Heart right ventricle (tissue), 16 donors: ENCODE data around the gene ANGPTL3. TPM values are rescaled to one million over a fixed set of nuclear protein-coding genes. Genes with fewer than 3 reads are reported as not detected.
"Not testable (repeated sequence)": the region's sequence is repeated elsewhere in the genome, so short reads cannot be mapped to it uniquely, and the experiment has no call there.

Experiments used
- ATAC-seq, 8 donors: fragments of 200-7000 bp; cut with Tn5 transposase; one replicate each; pipeline ENCODE4 v1.9.1; 2020; ENCODE audit warnings: mild to moderate bottlenecking in 8 of 8, moderate library complexity in 8 of 8, moderate number of reproducible peaks in 1 of 8
- DNase-seq, 2 donors: peaks; one replicate each; pipeline ENCODE4 v3.0.0-alpha.2; 2020
- H3K27ac ChIP-seq, 10 donors: fragments of 200-600 bp; sonication (generic) in 2 of 10; one replicate each; pipeline versions ENCODE4 v1.5.0 to v1.8.0; 2020 to 2022; ENCODE audit warnings: mild to moderate bottlenecking in 3 of 10
- H3K27me3 ChIP-seq, 7 donors: fragments of 200-600 bp; one replicate each; pipeline ENCODE4 v1.8.0; 2021 to 2022; ENCODE audit warnings: mild to moderate bottlenecking in 2 of 7
- H3K36me3 ChIP-seq, 9 donors: fragments of 200-600 bp; sonication (generic) in 1 of 9; one replicate each; pipeline versions ENCODE4 v1.5.0 to v1.8.0; 2020 to 2022; ENCODE audit warnings: mild to moderate bottlenecking in 2 of 9
- H3K4me1 ChIP-seq, 9 donors: fragments of 200-600 bp; sonication (generic) in 1 of 9; one replicate each; pipeline versions ENCODE4 v1.5.0 to v1.8.0; 2020 to 2022; ENCODE audit warnings: mild to moderate bottlenecking in 4 of 9
- H3K4me3 ChIP-seq, 10 donors: fragments of 200-600 bp; sonication (generic) in 2 of 10; one replicate each; pipeline versions ENCODE4 v1.5.0 to v1.8.0; 2020 to 2022; ENCODE audit warnings: mild to moderate bottlenecking in 7 of 10, moderate library complexity in 2 of 10
- H3K9me3 ChIP-seq, 11 donors: fragments of 200-600 bp in 10 of 11; sonication (generic) in 2 of 11; one replicate each; pipeline versions ENCODE4 v1.5.0 to v1.8.0; 2013 to 2022; ENCODE audit warnings: mild to moderate bottlenecking in 2 of 11, control low read depth in 1 of 11, moderate library complexity in 1 of 11
- WGBS, 2 donors: extraction: QIAGEN DNeasy Blood & Tissue Kit; methylation state at CpG; one replicate each; pipeline ENCODE4 v1.1.7; 2013; ENCODE audit warnings: inconsistent platforms in 1 of 2; 5-methylcytosine and 5-hydroxymethylcytosine counted together
- intact Hi-C, 10 donors: fragments of 100-400 bp; cut with DNase I; formaldehyde crosslinking; loops; one replicate each; pipeline versions ENCODE4 v1.11.1 to v1.14.2; 2022
- polyA plus RNA-seq, 2 donors: library from polyadenylated mRNA; stranded (reverse); fragments of 200-250 nt; gene quantifications; one replicate each; pipeline ENCODE4 v1.2.3, GENCODE V29; 2013
- total RNA-seq, 10 donors: library from RNA; stranded (reverse); fragmentation: NEBNext Ultra II Directional in 3 of 10; extraction: Animal tissue kit (Norgen Biotek cat#: 25700) in 3 of 10; gene quantifications; one replicate each; pipeline versions ENCODE4 v1.2.1 to v1.2.4, GENCODE V29; 2021 to 2023
- TF ChIP-seq, protein P1 (sequence below), 9 donors: fragments of 200-600 bp; sonication (generic) in 2 of 9; IDR thresholded peaks; one replicate each; pipeline versions ENCODE4 v1.5.0 to v1.8.0; 2021 to 2022; ENCODE audit warnings: antibody characterized with exemption in 9 of 9, mild to moderate bottlenecking in 5 of 9, moderate library complexity in 1 of 9
- donor health status: Arrhythmogenic right ventricular cardiomyopathy.
- donor health status: ischemic (EF 13 %, LVEDD 7.1; RV severe dilation, severe dysfunction).
- donor health status: healthy with polysubstance abuse.
- donor health status: DM: no; HTN: yes; CAD: no.
- donor health status: DM: no; HTN: no; CAD: no.
- donor health status: ischemic (EF 25% LVEDD 6.9; RV normal size, moderate dysfunction).
- donor health status: ischemic (EF 25% LVEDD 5.7; RV mildly dilated, moderate dysfunction).
- donor health status: healthy.
- donor health status: DM: yes; HTN: yes; CAD: no.
- donor health status: Ischemic cardiomyopathy.
- donor health status: ischemic (EF 35%, LVEDD 5.7; RV mildly dilated, moderate dysfunction).
- donor health status: nonischemic (EF 11% LVEDD 7.7; RV severe dilation, severe dysfunction).
- donor health status: DM: yes; HTN: yes; CAD: no.
- donor health status: PGD.
- donor health status: ischemic (EF 29% LVEDD 5.4; RV normal size, mild dysfunction).
- donor health status: nonischemic (EF 23%, LVEDD 6.1; RV moderate dilation, normal function).

ANGPTL3 gene
- total and polyA plus RNA-seq, 12 donors, result not detected

DNA sequence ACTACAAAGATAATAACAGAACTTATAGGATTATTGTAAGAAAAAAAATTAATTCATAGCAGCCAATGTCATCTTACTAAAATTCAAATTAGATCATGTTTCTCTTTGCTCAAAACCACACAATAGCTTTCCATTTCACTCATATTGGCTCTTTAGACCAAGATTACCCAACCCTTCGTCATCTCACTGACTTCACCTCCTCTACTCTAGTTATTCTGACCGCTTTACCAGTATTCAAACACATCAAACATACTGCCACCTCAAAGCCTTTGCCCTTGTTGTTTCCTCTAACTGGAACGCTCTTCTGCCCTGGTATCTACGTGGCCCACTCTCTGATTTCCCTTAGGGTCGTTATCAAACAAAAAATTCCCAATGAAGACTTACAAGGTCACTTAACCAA, 1.7 kb downstream of the ANGPTL3 start:
- intact Hi-C loops, result no loop called here
- no peak for ATAC-seq
- WGBS, 2 donors, result 95 to 98% methylated on average over 5 of the region's 5 CpGs
- Histone ChIP-seq H3K36me3 (no peaks in the 10 kb centered on the region), H3K27ac (no peak overlapping the region), H3K9me3 (no peaks in the 10 kb centered on the region), H3K4me1 (no peaks in the 10 kb centered on the region), H3K27me3 (no peaks in the 10 kb centered on the region), H3K4me3 (no peak overlapping the region)
- TF ChIP-seq, protein P1, sequence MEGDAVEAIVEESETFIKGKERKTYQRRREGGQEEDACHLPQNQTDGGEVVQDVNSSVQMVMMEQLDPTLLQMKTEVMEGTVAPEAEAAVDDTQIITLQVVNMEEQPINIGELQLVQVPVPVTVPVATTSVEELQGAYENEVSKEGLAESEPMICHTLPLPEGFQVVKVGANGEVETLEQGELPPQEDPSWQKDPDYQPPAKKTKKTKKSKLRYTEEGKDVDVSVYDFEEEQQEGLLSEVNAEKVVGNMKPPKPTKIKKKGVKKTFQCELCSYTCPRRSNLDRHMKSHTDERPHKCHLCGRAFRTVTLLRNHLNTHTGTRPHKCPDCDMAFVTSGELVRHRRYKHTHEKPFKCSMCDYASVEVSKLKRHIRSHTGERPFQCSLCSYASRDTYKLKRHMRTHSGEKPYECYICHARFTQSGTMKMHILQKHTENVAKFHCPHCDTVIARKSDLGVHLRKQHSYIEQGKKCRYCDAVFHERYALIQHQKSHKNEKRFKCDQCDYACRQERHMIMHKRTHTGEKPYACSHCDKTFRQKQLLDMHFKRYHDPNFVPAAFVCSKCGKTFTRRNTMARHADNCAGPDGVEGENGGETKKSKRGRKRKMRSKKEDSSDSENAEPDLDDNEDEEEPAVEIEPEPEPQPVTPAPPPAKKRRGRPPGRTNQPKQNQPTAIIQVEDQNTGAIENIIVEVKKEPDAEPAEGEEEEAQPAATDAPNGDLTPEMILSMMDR (IDR thresholded peaks at IDR 0.05), result no peak
- DNase-seq, result no peak

DNA sequence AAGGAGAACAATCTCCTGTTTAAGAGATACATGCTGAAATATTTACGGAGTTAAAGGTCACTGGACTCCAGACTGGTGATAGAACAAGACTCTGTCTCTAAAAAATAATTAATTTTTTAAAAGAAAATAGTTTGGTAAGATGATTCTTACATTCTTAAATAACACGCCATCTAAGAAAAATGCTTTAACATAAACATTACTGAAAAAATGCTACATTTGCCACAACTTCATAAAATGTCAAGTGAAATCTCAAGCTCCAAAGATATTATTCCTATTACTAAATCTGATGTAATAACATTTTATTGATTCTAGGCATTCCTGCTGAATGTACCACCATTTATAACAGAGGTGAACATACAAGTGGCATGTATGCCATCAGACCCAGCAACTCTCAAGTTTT, 4.1 kb downstream of the ANGPTL3 start:
- no peaks in the 10 kb centered on the region for H3K4me1 ChIP-seq
- no peaks in the 10 kb centered on the region for H3K36me3 ChIP-seq
- no peak for DNase-seq
- no peak for ATAC-seq
- TF ChIP-seq, protein P1 (IDR thresholded peaks at IDR 0.05), result no peak
- H3K27me3 ChIP-seq, result no peaks in the 10 kb centered on the region
- H3K9me3 ChIP-seq, result no peaks in the 10 kb centered on the region
- H3K27ac ChIP-seq, result no peak overlapping the region
- 97 to 99% methylated on average over 2 of the region's 2 CpGs for WGBS, 2 donors
- no peak overlapping the region for H3K4me3 ChIP-seq
- intact Hi-C loops, result no loop called here

DNA sequence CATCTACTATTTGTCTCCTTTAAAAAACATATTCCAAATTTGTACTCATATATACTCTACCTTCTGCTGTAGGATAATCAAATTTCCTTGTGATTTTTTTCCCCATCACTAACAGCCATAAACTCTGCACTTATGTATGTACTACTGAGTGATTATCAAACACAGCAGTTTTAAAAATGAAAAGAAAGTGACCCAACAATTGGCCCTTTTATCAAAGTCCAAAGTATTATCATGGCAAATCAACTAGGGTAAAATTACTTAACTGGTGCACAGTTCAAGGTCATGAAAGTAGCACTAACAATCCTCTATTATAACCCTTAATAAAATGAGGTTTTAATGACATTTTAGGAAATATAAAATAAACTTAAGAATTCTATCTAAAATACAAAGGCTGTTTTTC, 11.6 kb downstream of the ANGPTL3 start:
- no peaks in the 10 kb centered on the region for H3K27me3 ChIP-seq
- no peak overlapping the region for H3K4me3 ChIP-seq
- ATAC-seq (no peak), DNase-seq (no peak)
- no peak overlapping the region for H3K27ac ChIP-seq
- intact Hi-C loops, result no loop called here
- TF ChIP-seq, protein P1 (IDR thresholded peaks at IDR 0.05), result no peak
- H3K36me3 ChIP-seq, result peaks cover 0 to 16% (median 0%) of the 10 kb centered on the region in 9 donors
- no peaks in the 10 kb centered on the region for H3K9me3 ChIP-seq
- H3K4me1 ChIP-seq, result no peaks in the 10 kb centered on the region

DNA sequence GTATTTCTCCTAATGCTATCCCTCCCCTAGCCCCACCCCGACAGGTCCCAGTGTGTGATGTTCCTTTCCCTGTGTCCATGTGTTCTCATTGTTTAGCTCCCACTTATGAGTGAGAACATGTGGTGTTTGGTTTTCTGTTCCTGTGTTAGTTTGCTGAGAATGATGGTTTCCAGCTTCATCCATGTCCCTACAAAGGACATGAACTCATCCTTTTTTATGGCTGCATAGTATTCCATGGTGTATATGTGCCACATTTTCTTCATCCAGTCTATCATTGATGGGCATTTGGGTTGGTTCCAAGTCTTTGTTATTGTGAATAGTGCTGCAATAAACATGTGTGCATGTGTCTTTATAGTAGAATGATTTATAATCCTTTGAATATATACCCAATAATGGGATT, 13.3 kb downstream of the ANGPTL3 start:
- H3K27me3 ChIP-seq, ATAC-seq: not testable (repeated sequence)

DNA sequence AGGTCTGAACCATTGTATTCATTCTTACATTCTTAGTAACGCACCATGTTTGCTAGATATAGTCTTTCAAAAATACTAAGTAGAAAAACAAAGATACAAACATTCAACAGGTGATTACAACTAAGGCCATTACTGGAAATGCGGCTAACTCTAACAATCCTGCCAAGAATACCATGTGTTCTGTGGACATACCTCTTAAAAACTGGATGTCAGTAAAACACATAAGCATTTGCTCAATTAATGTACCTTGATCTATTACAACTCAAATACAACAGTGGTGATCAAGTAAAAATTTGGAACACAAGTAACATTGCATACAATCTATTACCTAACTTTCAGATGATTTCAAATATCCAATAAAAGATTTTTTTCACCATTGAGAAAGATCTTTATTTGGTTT, 15.4 kb downstream of the ANGPTL3 start:
- Histone ChIP-seq H3K36me3 (peaks cover 0 to 30% (median 0%) of the 10 kb centered on the region in 9 donors), H3K27me3 (no peaks in the 10 kb centered on the region), H3K4me1 (no peaks in the 10 kb centered on the region), H3K27ac (no peak overlapping the region), H3K4me3 (no peak overlapping the region), H3K9me3 (no peaks in the 10 kb centered on the region)
- no peak for DNase-seq
- TF ChIP-seq, protein P1 (IDR thresholded peaks at IDR 0.05), result no peak
- 97 to 98% methylated on average over 2 of the region's 2 CpGs for WGBS, 2 donors
- ATAC-seq, result no peak
- intact Hi-C loops, result no loop called here

More for the DNA sequence above, 13.3 kb downstream of the ANGPTL3 start:
- H3K36me3 ChIP-seq, result peaks cover 0 to 21% (median 0%) of the 10 kb centered on the region in 9 donors
- H3K27ac ChIP-seq, H3K4me1 ChIP-seq, H3K4me3 ChIP-seq, intact Hi-C loops, H3K9me3 ChIP-seq, DNase-seq: not testable (repeated sequence)
- 93 to 100% methylated on average over 1 of the region's 1 CpG for WGBS, 2 donors
